ENCODE data around the gene ACSF3.
A peak's percentile ranks its signal among the peaks of the same experiment; 100 is the strongest.
"Not testable (repeated sequence)": the region's sequence is repeated elsewhere in the genome, so short reads cannot be mapped to it uniquely, and the experiment has no call there.

The ACSF3 gene

GRCh38 chr16:89073346-89074071 is 20.1 kb upstream of the ACSF3 start:
- no peak for DNase-seq

- DNase-seq = not testable (repeated sequence)
Observed at GRCh38 chr16:89074072-89074674, 19.5 kb upstream of the ACSF3 start.

GRCh38 chr16:89074803-89075688 is 18.6 kb upstream of the ACSF3 start:
- no peak for DNase-seq

GRCh38 chr16:89076159-89076558 is 17.5 kb upstream of the ACSF3 start:
- DNase-seq = no peak

- DNase-seq = no peak
Observed at GRCh38 chr16:89077076-89077475, 16.6 kb upstream of the ACSF3 start.

GRCh38 chr16:89078172-89078571 is 15.5 kb upstream of the ACSF3 start:
- no peak for DNase-seq

GRCh38 chr16:89079434-89079980 is 14.1 kb upstream of the ACSF3 start:
- no peak for DNase-seq

GRCh38 chr16:89080196-89080853 is 13.3 kb upstream of the ACSF3 start:
- DNase-seq = no peak

GRCh38 chr16:89081556-89081955 is 12.1 kb upstream of the ACSF3 start:
- no peak for DNase-seq

GRCh38 chr16:89084411-89084810 is 9.2 kb upstream of the ACSF3 start:
- peak; percentile 42 for DNase-seq

- no peak for DNase-seq
Observed at GRCh38 chr16:89084814-89085612, 8.6 kb upstream of the ACSF3 start.

GRCh38 chr16:89085755-89086154 is 7.9 kb upstream of the ACSF3 start:
- no peak for DNase-seq

GRCh38 chr16:89087922-89088497 is 5.6 kb upstream of the ACSF3 start:
- DNase-seq = no peak

- DNase-seq = no peak
Observed at GRCh38 chr16:89089120-89089519, 4.5 kb upstream of the ACSF3 start.

GRCh38 chr16:89090182-89090630 is 3.4 kb upstream of the ACSF3 start:
- DNase-seq = no peak

- no peak for DNase-seq
Observed at GRCh38 chr16:89090669-89091426, 2.8 kb upstream of the ACSF3 start.

- DNase-seq = no peak
Observed at GRCh38 chr16:89092013-89092412, 1.6 kb upstream of the ACSF3 start.

GRCh38 chr16:89093252-89093601 is 425 bp upstream of the ACSF3 start:
- not testable (repeated sequence) for DNase-seq

- peak; percentile 8 for DNase-seq
Observed at GRCh38 chr16:89094252-89094879, 714 bp downstream of the ACSF3 start.

- no peak for DNase-seq
Observed at GRCh38 chr16:89094880-89095258, 1.2 kb downstream of the ACSF3 start.

All from CD4-positive, alpha-beta T cell treated with Interleukin-4 for 4 hours (primary cell).